Omental fat pad (tissue), 4 donors: Measurements from ENCODE around the gene UBE3A. TPM values are rescaled to one million over a fixed set of nuclear protein-coding genes. Genes with fewer than 3 reads are reported as not detected.

Experiments
- ATAC-seq: fragments of 150-250 bp; one replicate; pipeline ENCODE4 v1.9.1; 2016; ENCODE audit warnings: mild to moderate bottlenecking, moderate library complexity; ENCODE audit not compliant: low FRiP score
- DNase-seq: peaks from one replicate; pipeline ENCODE4 v3.0.0-alpha.2; 2019; ENCODE audit warnings: low spot score
- total RNA-seq, 4 donors: library from RNA; depleted of rRNA; stranded (reverse); fragments of >200 nt; gene quantifications; one replicate each; pipeline ENCODE4 v1.1.0, GENCODE V29; 2016
- TF ChIP-seq, protein P1 (sequence below), 3 donors: fragments of 450-650 bp; IDR thresholded peaks; one replicate each; pipeline ENCODE4 v1.5.1; 2016 to 2017; ENCODE audit warnings: antibody characterized with exemption in 3 of 3, mild to moderate bottlenecking in 3 of 3, moderate library complexity in 2 of 3

UBE3A gene
- total RNA-seq, 4 donors from 2014 or later: 54.1 to 71.6 (median 61.9) TPM

DNA sequence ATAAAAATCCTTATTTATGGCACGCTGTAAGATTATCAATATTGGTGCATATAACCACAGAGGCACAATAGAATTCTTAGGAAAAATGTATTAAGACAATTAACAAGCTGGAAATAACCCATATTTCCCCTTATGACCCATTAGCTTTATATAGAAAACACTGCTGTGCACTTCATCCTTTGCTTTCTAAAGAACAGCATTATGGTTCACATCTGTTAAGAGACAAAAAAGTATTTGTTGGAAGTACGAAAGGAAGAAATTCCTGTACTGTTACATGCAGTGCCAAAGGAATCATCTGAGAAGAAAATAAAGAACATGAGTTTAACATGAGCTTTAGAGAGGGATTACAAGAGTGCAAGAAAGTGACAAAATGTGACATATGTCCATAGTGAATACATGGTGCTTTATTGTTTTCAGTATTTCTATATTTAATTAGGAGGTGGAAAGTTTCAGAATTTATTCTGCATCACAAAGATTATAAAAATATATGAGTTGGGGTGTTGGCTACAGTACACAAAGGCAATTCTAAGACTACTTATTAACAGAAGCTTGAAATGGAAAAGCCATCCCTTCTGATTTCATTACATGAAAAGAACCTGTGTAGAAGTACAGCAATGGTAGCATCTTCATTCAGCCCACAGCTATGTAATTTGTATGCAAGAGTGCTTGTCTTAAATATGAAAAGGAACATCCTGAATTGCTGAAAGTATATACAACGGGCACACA, 6.8 kb downstream of the UBE3A start:
- DNase-seq (no peak), ATAC-seq (no peak)
- TF ChIP-seq, protein P1, sequence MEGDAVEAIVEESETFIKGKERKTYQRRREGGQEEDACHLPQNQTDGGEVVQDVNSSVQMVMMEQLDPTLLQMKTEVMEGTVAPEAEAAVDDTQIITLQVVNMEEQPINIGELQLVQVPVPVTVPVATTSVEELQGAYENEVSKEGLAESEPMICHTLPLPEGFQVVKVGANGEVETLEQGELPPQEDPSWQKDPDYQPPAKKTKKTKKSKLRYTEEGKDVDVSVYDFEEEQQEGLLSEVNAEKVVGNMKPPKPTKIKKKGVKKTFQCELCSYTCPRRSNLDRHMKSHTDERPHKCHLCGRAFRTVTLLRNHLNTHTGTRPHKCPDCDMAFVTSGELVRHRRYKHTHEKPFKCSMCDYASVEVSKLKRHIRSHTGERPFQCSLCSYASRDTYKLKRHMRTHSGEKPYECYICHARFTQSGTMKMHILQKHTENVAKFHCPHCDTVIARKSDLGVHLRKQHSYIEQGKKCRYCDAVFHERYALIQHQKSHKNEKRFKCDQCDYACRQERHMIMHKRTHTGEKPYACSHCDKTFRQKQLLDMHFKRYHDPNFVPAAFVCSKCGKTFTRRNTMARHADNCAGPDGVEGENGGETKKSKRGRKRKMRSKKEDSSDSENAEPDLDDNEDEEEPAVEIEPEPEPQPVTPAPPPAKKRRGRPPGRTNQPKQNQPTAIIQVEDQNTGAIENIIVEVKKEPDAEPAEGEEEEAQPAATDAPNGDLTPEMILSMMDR (IDR thresholded peaks at IDR 0.05): no peak

DNA sequence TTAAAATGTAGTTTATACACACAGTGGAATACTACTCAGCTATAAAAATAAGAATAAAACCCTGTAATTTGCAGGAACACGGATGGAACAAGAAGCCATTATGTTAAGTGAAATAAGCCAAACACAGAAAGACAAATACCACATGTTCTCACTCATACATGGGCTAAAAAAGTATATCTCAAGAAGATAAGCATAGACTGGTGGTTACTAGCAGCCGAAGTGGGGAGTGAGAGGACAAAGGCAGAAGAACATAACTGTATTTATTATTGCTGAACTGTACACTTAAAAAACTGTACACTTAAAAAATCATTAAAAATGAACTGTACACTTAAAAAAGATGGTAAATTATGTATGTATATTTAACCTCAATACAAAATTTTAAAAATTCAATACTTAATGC, 11.0 kb downstream of the UBE3A start:
- DNase-seq (no peak), ATAC-seq (no peak)
- TF ChIP-seq, protein P1 (IDR thresholded peaks at IDR 0.05): no peak

DNA sequence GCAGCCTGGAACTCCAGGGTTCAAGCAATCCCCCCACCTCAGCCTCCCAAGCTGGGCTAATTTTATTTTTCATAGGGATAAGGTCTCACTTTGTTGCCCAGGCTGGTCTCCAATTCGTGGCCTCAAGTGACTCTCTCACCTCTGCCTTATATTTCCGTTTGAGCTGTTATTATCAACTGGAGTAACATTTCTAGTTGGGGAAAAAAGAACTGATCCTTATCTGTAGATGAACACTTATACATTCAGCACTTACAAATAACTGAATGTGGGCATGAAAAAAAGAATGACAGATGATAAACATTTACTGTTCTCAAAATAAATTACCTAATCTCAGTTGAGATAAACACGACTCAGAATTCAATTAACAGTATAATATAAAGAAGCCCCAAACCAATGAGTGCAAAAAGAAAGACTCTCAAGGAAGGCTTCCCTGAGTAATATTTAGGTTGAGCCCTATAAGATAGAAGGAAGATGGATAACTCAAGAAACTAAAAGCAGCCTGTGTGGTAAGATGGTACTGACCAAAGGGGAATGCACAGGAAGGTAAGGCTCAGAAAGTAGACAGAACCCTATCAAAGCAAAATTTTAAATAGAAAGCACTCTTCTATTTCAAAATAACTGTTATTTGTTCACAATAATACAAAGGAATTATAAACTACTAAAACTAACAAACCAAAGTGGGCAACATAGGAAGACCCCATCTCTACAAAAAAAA, 11.8 kb downstream of the UBE3A start:
- no peak for DNase-seq
- no peak for ATAC-seq
- TF ChIP-seq, protein P1 (IDR thresholded peaks at IDR 0.05): no peak

DNA sequence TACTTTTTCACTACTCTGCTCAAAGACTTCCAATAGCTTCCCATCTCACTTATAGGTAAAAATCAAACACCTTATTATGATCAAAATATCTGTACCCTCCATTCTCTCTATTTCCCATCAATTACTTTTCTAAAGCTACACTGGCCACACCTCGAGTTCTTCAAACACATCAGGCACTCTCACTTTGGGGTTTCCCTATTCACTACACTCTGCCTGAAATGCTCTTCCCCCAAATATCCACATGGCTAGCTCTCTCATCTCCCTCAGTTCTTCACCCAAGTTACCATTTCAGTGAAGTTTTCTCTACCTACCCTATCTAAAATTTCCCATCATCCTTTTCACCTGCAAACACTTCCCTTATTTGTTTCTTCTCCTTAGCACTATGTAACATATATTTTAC, 14.8 kb downstream of the UBE3A start:
- DNase-seq: no peak
- TF ChIP-seq, protein P1 (IDR thresholded peaks at IDR 0.05): no peak
- ATAC-seq: no peak

DNA sequence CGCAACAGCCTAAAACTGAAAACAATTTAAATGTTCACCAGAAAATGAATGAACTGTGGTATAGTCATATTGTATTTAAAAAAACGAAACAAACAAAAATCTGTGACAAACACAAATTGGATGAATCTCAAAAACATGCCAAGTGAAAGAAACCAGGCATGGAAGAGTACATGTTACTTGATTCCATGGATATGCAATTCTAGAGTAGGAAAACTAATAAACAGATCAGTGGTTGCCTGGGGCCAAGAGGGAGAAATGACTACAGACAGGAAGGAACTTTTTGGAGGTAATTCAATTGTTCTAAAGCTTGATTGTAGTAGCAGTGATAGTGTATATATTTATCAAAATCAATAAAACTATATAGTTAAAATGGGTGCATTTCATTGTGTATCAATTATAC, 16.8 kb downstream of the UBE3A start:
- TF ChIP-seq, protein P1 (IDR thresholded peaks at IDR 0.05): no peak
- DNase-seq (no peak), ATAC-seq (no peak)

DNA sequence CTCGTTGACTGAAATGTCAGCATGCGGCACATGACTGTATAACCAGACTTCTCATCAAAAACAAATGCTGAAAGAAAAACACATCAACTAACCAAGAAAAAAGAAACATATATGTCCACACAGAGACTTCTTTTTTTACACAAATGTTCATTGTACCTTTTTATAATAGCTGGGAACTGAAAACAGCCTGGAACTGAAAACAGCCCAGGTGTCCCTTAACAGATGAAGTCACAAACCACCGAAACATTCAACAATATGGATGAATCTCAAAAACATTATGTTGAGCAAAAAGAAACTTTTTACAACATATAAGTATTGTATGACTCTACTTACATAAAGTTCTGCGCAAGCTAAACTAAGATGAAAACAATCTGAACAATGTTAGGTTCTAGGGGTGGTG, 20.6 kb downstream of the UBE3A start:
- ATAC-seq: no peak
- no peak for DNase-seq
- TF ChIP-seq, protein P1 (IDR thresholded peaks at IDR 0.05): no peak

DNA sequence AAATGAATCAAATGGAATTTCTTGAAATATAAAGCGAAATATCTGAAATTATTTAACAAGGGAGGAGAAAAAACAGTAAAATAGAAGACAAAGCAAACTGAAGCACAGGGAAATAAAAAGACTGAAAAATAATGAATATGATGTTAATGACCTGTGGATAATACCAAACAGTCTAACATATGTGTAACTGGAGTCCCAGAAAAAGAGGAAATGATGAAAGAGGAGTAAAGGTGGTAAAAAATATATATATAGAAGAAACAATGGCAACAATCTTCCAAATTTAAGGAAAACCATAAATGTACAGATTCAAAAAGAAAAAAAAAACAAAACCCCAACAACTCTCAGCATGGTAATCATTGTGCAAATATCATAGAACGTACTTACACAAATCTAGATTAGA, 21.2 kb downstream of the UBE3A start:
- DNase-seq: no peak
- no peak for ATAC-seq
- TF ChIP-seq, protein P1 (IDR thresholded peaks at IDR 0.05): no peak
